ENCODE results near the gene TROAP. TPM values are rescaled to one million over a fixed set of nuclear protein-coding genes. Genes with fewer than 3 reads are reported as not detected.

TROAP gene
- total RNA-seq, 2 donors from 2014 or later = 0.27 to 0.99 TPM

DNA sequence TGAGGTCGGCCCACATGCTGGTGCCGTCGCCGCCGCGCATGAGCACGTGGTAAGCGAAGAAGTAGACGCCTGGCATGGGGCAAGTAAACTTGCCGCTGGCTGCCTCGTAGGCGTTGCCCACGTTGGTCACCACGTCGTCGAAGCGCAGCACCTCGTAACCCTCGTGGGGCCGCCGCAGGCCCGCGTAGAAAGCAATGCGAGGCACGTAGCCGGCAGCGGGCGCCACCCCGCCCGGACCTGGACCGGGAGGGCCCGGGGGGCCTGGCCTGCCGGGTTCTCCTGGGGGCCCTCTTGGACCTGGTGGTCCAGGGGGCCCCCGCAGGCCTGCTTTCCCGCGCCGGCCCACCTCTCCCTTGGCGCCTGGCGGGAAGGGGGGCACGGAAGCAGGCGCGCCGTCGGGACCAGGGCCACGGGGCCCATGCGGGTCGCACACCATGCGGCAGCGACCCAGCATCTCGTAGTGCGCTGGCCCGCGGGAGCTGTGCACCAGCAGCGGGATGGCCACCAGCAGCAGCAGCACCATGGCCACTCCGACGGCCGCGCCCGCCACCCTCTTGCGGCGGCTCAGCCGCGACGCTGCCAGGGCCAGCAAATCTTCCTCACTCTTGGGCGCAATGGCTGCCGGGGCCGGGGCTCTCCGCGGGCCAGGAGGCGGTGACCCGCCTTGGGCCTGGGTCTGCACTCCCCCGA is 13.0 kb downstream of the TROAP start:
- H3K4me3 ChIP-seq = no peak overlapping the region
- no peaks in the 10 kb centered on the region for H3K36me3 ChIP-seq
- H3K4me1 ChIP-seq (ENCODE audit: control insufficient read depth in 1 of 2, low read depth in 2 of 2) = peaks cover 0 to 8% of the 10 kb centered on the region in 2 donors
- peaks cover 6% of the 10 kb centered on the region for H3K27me3 ChIP-seq (replicated peaks; ENCODE audit: insufficient read depth)
- ATAC-seq (ENCODE audit: insufficient number of reproducible peaks, low FRiP score, low read depth) = no peak
- H3K9me3 ChIP-seq = no peaks in the 10 kb centered on the region
- TF ChIP-seq, protein P1, sequence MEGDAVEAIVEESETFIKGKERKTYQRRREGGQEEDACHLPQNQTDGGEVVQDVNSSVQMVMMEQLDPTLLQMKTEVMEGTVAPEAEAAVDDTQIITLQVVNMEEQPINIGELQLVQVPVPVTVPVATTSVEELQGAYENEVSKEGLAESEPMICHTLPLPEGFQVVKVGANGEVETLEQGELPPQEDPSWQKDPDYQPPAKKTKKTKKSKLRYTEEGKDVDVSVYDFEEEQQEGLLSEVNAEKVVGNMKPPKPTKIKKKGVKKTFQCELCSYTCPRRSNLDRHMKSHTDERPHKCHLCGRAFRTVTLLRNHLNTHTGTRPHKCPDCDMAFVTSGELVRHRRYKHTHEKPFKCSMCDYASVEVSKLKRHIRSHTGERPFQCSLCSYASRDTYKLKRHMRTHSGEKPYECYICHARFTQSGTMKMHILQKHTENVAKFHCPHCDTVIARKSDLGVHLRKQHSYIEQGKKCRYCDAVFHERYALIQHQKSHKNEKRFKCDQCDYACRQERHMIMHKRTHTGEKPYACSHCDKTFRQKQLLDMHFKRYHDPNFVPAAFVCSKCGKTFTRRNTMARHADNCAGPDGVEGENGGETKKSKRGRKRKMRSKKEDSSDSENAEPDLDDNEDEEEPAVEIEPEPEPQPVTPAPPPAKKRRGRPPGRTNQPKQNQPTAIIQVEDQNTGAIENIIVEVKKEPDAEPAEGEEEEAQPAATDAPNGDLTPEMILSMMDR (IDR thresholded peaks at IDR 0.05) = no peak
- no peak for DNase-seq (ENCODE audit: low spot score)
- peak overlapping the region in 1 of 2 donors; percentile 32 for H3K27ac ChIP-seq

DNA sequence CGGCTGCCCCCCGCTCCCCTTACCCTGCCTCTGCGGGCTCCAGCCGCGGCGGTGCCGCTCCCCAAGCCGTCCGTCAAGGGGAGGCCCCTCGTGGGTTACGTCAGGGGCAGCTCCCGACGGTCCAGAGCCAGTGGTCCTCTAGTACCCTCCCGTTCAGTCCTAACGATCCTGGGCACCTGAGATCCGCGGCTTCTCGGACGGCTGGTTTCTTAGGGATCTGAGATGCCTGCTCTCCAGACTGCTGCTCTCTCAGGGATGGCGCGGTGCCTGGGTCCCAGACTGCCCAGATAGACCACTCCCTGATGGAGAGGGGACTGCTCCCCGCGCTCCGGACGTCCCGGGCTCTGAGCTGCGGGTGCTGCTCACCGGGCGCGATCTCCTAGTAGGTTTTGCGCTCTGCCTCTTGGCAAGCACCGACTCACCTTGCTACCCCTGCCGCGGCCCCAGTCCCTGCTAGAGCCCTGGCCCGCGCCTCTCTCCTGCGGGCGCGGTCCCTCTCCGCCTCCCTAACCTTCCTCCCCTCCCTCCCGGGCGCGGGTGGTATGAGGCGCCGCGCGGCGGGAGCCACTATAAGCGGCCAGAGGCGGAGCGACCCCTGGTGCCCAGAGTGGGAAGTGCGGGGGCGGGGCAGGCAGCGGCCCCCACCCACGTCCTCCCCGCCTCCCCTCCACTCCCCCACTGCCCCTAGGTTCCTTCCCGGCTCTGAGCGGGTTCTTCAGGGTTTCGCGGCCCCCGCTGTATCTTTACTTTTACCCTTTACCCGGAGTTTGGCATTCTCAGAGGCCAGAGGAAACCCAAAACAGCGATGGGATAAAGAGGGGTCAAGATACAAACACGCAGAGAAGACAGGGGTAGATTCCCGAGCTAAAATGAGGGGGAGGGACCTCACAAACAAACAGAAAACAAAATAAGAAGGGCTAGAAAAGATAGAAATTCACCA is 13.9 kb downstream of the TROAP start, which contains the start of gene C1QL4:
C1QL4 (minus strand) TSS at position 544 of the 940 bp plus-strand sequence. CDS start 711 bp downstream, outside the sequence.
- Histone ChIP-seq H3K27me3 (replicated peaks; ENCODE audit: insufficient read depth) (peaks cover 6% of the 10 kb centered on the region), H3K27ac (peak within 1 kb of the TSS in 1 of 2 donors; percentile 32), H3K9me3 (no peaks in the 10 kb centered on the region), H3K4me3 (peak within 1 kb of the TSS; percentile 67), H3K36me3 (no peaks in the 10 kb centered on the region), H3K4me1 (ENCODE audit: control insufficient read depth in 1 of 2, low read depth in 2 of 2) (peaks cover 0 to 8% of the 10 kb centered on the region in 2 donors)
- ATAC-seq (ENCODE audit: insufficient number of reproducible peaks, low FRiP score, low read depth) (peak; percentile 47), DNase-seq (ENCODE audit: low spot score) (peak; percentile 54)
- TF ChIP-seq, protein P1 (IDR thresholded peaks at IDR 0.05) = peak; percentile 97

DNA sequence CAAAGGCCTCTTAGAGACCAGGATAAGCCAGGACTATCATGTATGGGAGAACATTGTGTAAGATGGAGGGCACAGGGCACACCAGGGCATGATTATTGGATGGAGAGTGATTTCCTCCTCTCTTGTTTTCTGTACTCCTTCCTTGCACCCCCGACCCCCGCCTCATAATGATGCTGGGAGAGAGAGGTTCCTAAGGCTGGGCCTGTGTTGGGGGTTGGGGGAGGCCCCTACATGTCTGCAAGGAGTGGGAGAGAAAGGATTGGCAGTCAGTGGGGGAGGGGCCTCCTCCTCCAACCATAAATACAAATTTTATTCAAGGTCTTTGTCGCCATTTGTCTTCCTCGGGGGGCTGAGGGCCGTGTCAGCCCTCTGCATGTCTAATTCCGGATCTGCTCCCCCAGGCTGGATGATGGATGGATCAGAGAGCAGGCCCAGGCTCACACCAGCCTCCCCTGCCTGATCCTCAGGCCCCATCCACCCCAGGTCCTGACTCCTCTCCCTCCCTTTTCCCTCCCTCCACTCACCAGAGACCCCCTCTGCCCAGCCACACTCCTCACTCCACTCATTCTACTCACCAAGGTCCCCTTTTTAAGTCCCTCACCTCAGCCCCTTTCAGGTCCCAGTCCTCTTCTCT is 15.9 kb downstream of the TROAP start:
- Histone ChIP-seq H3K27ac (no peak overlapping the region), H3K4me3 (no peak overlapping the region), H3K27me3 (replicated peaks; ENCODE audit: insufficient read depth) (peaks cover 9% of the 10 kb centered on the region), H3K4me1 (ENCODE audit: control insufficient read depth in 1 of 2, low read depth in 2 of 2) (peaks cover 14 to 25% of the 10 kb centered on the region in 2 donors), H3K36me3 (no peaks in the 10 kb centered on the region), H3K9me3 (no peaks in the 10 kb centered on the region)
- ATAC-seq (ENCODE audit: insufficient number of reproducible peaks, low FRiP score, low read depth) (no peak), DNase-seq (ENCODE audit: low spot score) (no peak)
- TF ChIP-seq, protein P1 (IDR thresholded peaks at IDR 0.05) = no peak

GRCh38 chr12:49339464-49339861 is 16.4 kb downstream of the TROAP start:
- no peak overlapping the region for H3K4me3 ChIP-seq
- no peak overlapping the region for H3K27ac ChIP-seq
- peaks cover 13% of the 10 kb centered on the region for H3K27me3 ChIP-seq (replicated peaks; ENCODE audit: insufficient read depth)
- H3K36me3 ChIP-seq = no peaks in the 10 kb centered on the region
- peaks cover 14 to 25% of the 10 kb centered on the region in 2 donors for H3K4me1 ChIP-seq (ENCODE audit: control insufficient read depth in 1 of 2, low read depth in 2 of 2)
- DNase-seq (ENCODE audit: low spot score) (no peak), ATAC-seq (ENCODE audit: insufficient number of reproducible peaks, low FRiP score, low read depth) (no peak)
- TF ChIP-seq, protein P1 (IDR thresholded peaks at IDR 0.05) = no peak
- no peaks in the 10 kb centered on the region for H3K9me3 ChIP-seq

Data from thoracic aorta (tissue), 2 donors.